HG03558 (cell line): ENCODE results near the gene TUFM.
"Not testable (repeated sequence)": the region's sequence is repeated elsewhere in the genome, so short reads cannot be mapped to it uniquely, and the experiment has no call there.

ENCODE experiments used
- ATAC-seq: cut with Tn5 transposase; IDR thresholded peaks from one replicate; pipeline ENCODE4 v1.9.1; 2021; ENCODE audit warnings: moderate number of reproducible peaks; ENCODE audit not compliant: unreplicated experiment; ENCODE audit errors: extremely low read depth

TUFM gene

GRCh38 chr16:28820016-28820415, 26.1 kb downstream of the TUFM start:
- ATAC-seq = no peak

- ATAC-seq = not testable (repeated sequence)
Measured at GRCh38 chr16:28807445-28808120, 38.6 kb downstream of the TUFM start.

GRCh38 chr16:28802235-28803019, 43.7 kb downstream of the TUFM start:
- ATAC-seq = not testable (repeated sequence)
